ENCODE results near the gene AFAP1. TPM values are rescaled to one million over a fixed set of nuclear protein-coding genes. Genes with fewer than 3 reads are reported as not detected.

Gene AFAP1, protein sequence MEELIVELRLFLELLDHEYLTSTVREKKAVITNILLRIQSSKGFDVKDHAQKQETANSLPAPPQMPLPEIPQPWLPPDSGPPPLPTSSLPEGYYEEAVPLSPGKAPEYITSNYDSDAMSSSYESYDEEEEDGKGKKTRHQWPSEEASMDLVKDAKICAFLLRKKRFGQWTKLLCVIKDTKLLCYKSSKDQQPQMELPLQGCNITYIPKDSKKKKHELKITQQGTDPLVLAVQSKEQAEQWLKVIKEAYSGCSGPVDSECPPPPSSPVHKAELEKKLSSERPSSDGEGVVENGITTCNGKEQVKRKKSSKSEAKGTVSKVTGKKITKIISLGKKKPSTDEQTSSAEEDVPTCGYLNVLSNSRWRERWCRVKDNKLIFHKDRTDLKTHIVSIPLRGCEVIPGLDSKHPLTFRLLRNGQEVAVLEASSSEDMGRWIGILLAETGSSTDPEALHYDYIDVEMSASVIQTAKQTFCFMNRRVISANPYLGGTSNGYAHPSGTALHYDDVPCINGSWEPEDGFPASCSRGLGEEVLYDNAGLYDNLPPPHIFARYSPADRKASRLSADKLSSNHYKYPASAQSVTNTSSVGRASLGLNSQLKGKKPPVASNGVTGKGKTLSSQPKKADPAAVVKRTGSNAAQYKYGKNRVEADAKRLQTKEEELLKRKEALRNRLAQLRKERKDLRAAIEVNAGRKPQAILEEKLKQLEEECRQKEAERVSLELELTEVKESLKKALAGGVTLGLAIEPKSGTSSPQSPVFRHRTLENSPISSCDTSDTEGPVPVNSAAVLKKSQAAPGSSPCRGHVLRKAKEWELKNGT
- total RNA-seq (2021; ENCODE audit: unreplicated experiment) = 94.7 TPM
- 90.7 TPM for polyA plus RNA-seq (2012; ENCODE audit: insufficient read length)
- Bru-seq, nascent RNA = percentile 98 among the genes with signal in this experiment
- percentile 89 among the genes with signal in this experiment for BruChase-seq, experiment 1, labeled RNA remaining after a 2-hour chase
- BruChase-seq, experiment 2, labeled RNA remaining after a 6-hour chase = percentile 89 among the genes with signal in this experiment
- long read RNA-seq, full-length matches to known transcripts = 26 of 161 reads
- long read RNA-seq, partial matches to known transcripts = 31 of 161 reads
- long read RNA-seq, other reads (novel, unspliced or antisense) = 104 of 161 reads

DNA sequence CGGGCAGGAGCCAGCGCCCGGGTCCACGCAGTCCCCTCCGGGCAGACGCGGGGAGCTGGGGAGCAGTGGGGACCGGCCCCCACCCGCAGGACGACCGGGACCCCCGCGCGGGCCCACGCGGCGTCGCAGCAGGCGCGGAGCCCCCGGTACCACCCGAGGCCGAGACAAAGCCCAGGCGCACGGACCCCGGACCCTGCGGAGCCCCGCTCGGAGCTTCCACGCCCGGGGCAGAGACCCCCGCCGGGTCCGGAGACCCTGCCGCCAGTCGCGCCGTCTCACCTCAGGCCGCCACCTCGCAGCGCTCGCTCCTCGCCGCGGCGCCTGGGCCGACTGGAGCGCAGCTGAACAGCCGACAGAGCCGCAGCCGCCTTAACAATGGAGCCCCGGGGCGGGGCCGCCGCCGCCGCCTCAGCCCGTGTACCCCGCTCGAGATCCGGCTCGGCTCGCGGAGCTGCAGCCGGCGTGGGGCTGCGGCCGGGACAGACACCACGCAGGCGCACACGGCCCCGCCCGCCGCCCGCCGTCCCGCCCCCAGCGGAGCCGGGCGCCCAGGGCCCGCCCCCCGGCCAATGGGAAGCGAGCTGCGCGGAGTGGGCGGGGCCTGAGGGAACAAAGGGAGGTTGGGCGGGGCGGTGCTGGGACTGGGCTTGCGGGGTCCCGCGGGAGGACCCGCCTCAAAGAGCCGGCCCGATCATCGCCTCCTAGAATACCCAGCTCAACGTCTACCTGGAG lies at the start of gene AFAP1:
AFAP1 (minus strand) TSS at position 485 of the 732 bp plus-strand sequence. CDS start 67,783 bp downstream, outside the sequence.
- intact Hi-C loops (cut with micrococcal nuclease; ENCODE audit: unreplicated experiment) = loop anchor here (10.0 kb wide), 1 partner anchor 65 kb away; no protein-coding TSS in a partner anchor
- peak within 1 kb of the TSS; percentile 97 for H3K27ac ChIP-seq (ENCODE audit: low read length)
- H3K36me3 ChIP-seq (ENCODE audit: control insufficient read depth, insufficient read depth, low read length) = peaks cover 5% of the 10 kb centered on the region
- peak; percentile 87 for ATAC-seq
- TF ChIP-seq, protein P1, sequence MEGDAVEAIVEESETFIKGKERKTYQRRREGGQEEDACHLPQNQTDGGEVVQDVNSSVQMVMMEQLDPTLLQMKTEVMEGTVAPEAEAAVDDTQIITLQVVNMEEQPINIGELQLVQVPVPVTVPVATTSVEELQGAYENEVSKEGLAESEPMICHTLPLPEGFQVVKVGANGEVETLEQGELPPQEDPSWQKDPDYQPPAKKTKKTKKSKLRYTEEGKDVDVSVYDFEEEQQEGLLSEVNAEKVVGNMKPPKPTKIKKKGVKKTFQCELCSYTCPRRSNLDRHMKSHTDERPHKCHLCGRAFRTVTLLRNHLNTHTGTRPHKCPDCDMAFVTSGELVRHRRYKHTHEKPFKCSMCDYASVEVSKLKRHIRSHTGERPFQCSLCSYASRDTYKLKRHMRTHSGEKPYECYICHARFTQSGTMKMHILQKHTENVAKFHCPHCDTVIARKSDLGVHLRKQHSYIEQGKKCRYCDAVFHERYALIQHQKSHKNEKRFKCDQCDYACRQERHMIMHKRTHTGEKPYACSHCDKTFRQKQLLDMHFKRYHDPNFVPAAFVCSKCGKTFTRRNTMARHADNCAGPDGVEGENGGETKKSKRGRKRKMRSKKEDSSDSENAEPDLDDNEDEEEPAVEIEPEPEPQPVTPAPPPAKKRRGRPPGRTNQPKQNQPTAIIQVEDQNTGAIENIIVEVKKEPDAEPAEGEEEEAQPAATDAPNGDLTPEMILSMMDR (IDR thresholded peaks at IDR 0.05) = no peak
- TF ChIP-seq SIN3A (IDR thresholded peaks at IDR 0.05; ENCODE audit: borderline replicate concordance, insufficient read depth, low read depth, low read length) (peak; percentile 73; the same call in 1 of the 2 replicates), POLR2AphosphoS5 (IDR thresholded peaks at IDR 0.05; ENCODE audit: low read depth, low read length) (0 out of 2 replicates have a peak, but pooled peaks have one; percentile 41)
- peaks cover 34% of the 10 kb centered on the region for H3K4me1 ChIP-seq (ENCODE audit: control insufficient read depth, insufficient read depth, low read length)
- no peaks in the 10 kb centered on the region for H3K9me3 ChIP-seq (ENCODE audit: control insufficient read depth, insufficient read depth, low read depth, low read length)
- no TSS peak for BruUV-seq (replicated peaks)
- CTCF ChIA-PET = no interaction called here
- DNase-seq (ENCODE audit: low read depth, low spot score) = no peak
- H3K4me3 ChIP-seq (ENCODE audit: low read depth in 2 of 2, low read length in 2 of 2) = peak within 1 kb of the TSS; percentile 64 to 79
- no peaks in the 10 kb centered on the region for H3K27me3 ChIP-seq (ENCODE audit: control insufficient read depth, insufficient read depth, low read length)
- in situ Hi-C loops (cut with HindIII; ENCODE audit: low pct_unique_long_range_greater_than_20kb, low sequenced_read_pairs) = no loop called here
- POLR2A ChIA-PET = interaction anchor here (0.6 to 0.7 kb wide), 3 partner anchors 17 to 359 kb away, joined by 3 read pairs; no protein-coding TSS in a partner anchor

DNA sequence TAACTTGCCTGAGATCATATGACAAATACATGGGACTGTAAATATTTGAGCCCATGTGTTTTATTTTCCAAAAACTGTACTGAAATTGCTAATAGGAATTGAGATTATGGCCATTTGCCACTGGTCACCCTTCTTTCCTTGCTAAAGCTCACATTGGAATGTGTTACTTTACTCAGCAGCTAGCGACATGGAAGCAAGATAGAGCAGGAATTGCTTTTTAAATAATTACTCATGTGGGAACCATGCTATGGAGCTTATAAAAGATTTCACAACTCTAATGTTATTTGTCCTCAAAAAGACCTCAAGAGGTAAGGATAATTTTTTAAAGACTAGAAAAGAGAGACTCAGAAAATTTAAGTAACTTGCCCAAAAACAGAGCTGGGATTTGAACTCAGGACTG lies 48.8 kb upstream of the AFAP1 start:
- ATAC-seq (no peak), DNase-seq (ENCODE audit: low read depth, low spot score) (no peak)
- no peaks in the 10 kb centered on the region for H3K9me3 ChIP-seq (ENCODE audit: control insufficient read depth, insufficient read depth, low read depth, low read length)
- no peaks in the 10 kb centered on the region for H3K27me3 ChIP-seq (ENCODE audit: control insufficient read depth, insufficient read depth, low read length)
- in situ Hi-C loops (cut with HindIII; ENCODE audit: low pct_unique_long_range_greater_than_20kb, low sequenced_read_pairs) (no loop called here), intact Hi-C loops (cut with micrococcal nuclease; ENCODE audit: unreplicated experiment) (no loop called here)
- TF ChIP-seq, protein P2, sequence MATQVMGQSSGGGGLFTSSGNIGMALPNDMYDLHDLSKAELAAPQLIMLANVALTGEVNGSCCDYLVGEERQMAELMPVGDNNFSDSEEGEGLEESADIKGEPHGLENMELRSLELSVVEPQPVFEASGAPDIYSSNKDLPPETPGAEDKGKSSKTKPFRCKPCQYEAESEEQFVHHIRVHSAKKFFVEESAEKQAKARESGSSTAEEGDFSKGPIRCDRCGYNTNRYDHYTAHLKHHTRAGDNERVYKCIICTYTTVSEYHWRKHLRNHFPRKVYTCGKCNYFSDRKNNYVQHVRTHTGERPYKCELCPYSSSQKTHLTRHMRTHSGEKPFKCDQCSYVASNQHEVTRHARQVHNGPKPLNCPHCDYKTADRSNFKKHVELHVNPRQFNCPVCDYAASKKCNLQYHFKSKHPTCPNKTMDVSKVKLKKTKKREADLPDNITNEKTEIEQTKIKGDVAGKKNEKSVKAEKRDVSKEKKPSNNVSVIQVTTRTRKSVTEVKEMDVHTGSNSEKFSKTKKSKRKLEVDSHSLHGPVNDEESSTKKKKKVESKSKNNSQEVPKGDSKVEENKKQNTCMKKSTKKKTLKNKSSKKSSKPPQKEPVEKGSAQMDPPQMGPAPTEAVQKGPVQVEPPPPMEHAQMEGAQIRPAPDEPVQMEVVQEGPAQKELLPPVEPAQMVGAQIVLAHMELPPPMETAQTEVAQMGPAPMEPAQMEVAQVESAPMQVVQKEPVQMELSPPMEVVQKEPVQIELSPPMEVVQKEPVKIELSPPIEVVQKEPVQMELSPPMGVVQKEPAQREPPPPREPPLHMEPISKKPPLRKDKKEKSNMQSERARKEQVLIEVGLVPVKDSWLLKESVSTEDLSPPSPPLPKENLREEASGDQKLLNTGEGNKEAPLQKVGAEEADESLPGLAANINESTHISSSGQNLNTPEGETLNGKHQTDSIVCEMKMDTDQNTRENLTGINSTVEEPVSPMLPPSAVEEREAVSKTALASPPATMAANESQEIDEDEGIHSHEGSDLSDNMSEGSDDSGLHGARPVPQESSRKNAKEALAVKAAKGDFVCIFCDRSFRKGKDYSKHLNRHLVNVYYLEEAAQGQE (IDR thresholded peaks at IDR 0.05; ENCODE audit: insufficient read depth in 1 of 2, low read depth in 2 of 2, low read length in 1 of 2) = no peak
- TF ChIP-seq, protein P1 (IDR thresholded peaks at IDR 0.05) = no peak
- TF ChIP-seq SIN3A (IDR thresholded peaks at IDR 0.05; ENCODE audit: borderline replicate concordance, insufficient read depth, low read depth, low read length) = no peak
- TF ChIP-seq POLR2AphosphoS5 (IDR thresholded peaks at IDR 0.05; ENCODE audit: low read depth, low read length) = no peak
- TF ChIP-seq TCF7L2 (IDR thresholded peaks at IDR 0.05; ENCODE audit: low read depth, low read length) = no peak
- H3K4me1 ChIP-seq (ENCODE audit: control insufficient read depth, insufficient read depth, low read length) = peaks cover 31% of the 10 kb centered on the region
- ChIA-PET CTCF (interaction anchor here (0.6 kb wide), 1 partner anchor 186 kb away, joined by 4 read pairs; no protein-coding TSS in a partner anchor), POLR2A (no interaction called here)
- H3K36me3 ChIP-seq (ENCODE audit: control insufficient read depth, insufficient read depth, low read length) = no peaks in the 10 kb centered on the region
- BruUV-seq (replicated peaks) = no TSS peak
- peak overlapping the region; percentile 54 for H3K27ac ChIP-seq (ENCODE audit: low read length)
- H3K4me3 ChIP-seq (ENCODE audit: low read depth in 2 of 2, low read length in 2 of 2) = no peak overlapping the region
